ENCODE results near the gene NR5A2. TPM values are rescaled to one million over a fixed set of nuclear protein-coding genes. Genes with fewer than 3 reads are reported as not detected.

The NR5A2 gene
- total RNA-seq, 2 donors from 2014 or later, result 1.7 to 2.1 TPM

GRCh38 chr1:200223207-200223606, 195.7 kb downstream of the NR5A2 start:
- DNase-seq (no peak), ATAC-seq (no peak)
- intact Hi-C loops (cut with DNase I), result no loop called here

GRCh38 chr1:200223613-200224012, 196.1 kb downstream of the NR5A2 start:
- intact Hi-C loops (cut with DNase I), result no loop called here
- DNase-seq, result no peak
- ATAC-seq, result no peak

DNA sequence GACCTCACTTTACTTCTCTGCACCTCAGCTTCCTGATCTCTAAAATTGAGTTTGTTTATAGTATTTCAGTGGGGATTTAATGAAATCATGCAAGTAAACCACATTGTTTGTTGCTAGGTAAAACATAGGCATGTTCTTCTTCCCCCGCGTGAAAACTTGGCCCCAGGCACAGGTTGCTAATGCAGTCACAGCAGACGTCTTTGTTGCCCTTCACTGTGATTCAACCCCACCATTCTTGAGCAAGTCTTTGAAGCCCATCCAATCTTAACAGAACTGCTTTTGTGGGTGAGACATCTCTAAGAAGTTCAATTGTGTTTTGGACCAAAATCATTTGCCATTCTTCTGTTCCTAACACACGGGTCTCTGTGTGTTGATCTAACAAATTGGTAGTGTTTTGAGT, 196.8 kb downstream of the NR5A2 start:
- DNase-seq, result no peak
- intact Hi-C loops (cut with DNase I), result no loop called here
- no peak for ATAC-seq

GRCh38 chr1:200226268-200226968, 198.9 kb downstream of the NR5A2 start:
- ATAC-seq, result no peak
- DNase-seq, result no peak
- intact Hi-C loops (cut with DNase I), result no loop called here

DNA sequence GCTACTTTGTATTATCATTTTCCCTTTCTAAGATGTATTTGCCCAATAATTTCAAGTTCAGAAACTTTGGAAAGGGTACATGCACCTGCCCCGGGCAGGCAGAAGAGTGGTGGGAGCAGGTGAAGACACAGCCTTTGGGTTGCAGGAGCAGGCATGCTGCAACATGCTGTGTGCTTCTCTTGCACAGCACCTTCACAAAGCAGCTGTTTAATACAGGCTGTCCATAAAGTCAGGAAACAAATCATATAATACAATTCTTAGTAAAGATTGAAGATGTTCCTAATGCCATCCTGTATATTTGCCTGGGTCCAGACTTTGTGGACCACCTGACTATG, 199.4 kb downstream of the NR5A2 start:
- DNase-seq (no peak), ATAC-seq (no peak)
- intact Hi-C loops (cut with DNase I), result no loop called here
